GM10266 (cell line): ENCODE measurements around the gene CRHR2.

Source experiments
- DNase-seq: peaks from one replicate; pipeline ENCODE4 v3.0.0; 2012; ENCODE audit errors: extremely low spot score
- CTCF ChIP-seq: IDR thresholded peaks from 2 replicates; pipeline ENCODE4 v1.5.1; 2012; ENCODE audit warnings: mild to moderate bottlenecking, low read depth; ENCODE audit not compliant: control insufficient read depth, insufficient read depth; ENCODE audit errors: missing control alignments

Gene CRHR2

GRCh38 chr7:30633223-30633622 lies 49.0 kb downstream of the CRHR2 start:
- no peak for DNase-seq
- TF ChIP-seq CTCF = no peak

GRCh38 chr7:30630986-30631385 lies 51.3 kb downstream of the CRHR2 start:
- DNase-seq = no peak
- TF ChIP-seq CTCF = no peak

- TF ChIP-seq CTCF = no peak
These were observed 55.2 kb downstream of the CRHR2 start for GRCh38 chr7:30627026-30627425.

GRCh38 chr7:30625283-30625682 lies 57.0 kb downstream of the CRHR2 start:
- no peak for DNase-seq
- no peak for TF ChIP-seq CTCF

More at GRCh38 chr7:30627026-30627425, 55.2 kb downstream of the CRHR2 start:
- no peak for DNase-seq

- DNase-seq = no peak
- TF ChIP-seq CTCF = no peak
These were observed 63.3 kb downstream of the CRHR2 start for GRCh38 chr7:30618961-30619360.

- TF ChIP-seq CTCF = no peak
- DNase-seq = no peak
These were observed 64.1 kb downstream of the CRHR2 start for GRCh38 chr7:30618080-30618676.

- DNase-seq = no peak
- TF ChIP-seq CTCF = no peak
These were observed 64.9 kb downstream of the CRHR2 start for GRCh38 chr7:30617359-30617758.
